Activated naive CD8-positive, alpha-beta T cell treated with anti-CD3 and anti-CD28 coated beads, Interleukin-2, amount 10 ng/mL, durations not matched to agents 7 days and 5 days (primary cell): ENCODE measurements around the gene FOXL3. TPM values are rescaled to one million over a fixed set of nuclear protein-coding genes. Genes with fewer than 3 reads are reported as not detected.

ENCODE experiments used
- ATAC-seq: fragments of 150-1000 bp; cut with Tn5 transposase; one replicate; pipeline ENCODE4 v1.10.0; 2021; ENCODE audit warnings: low read depth, moderate library complexity
- POLR2A ChIA-PET: fragments of 350-600 bp; sonication (Branson Sonifier 250); formaldehyde crosslinking; loops from one replicate; lab custom pipeline; 2021; ENCODE audit warnings: antibody characterized with exemption; lab: Charles Lee
- DNase-seq: peaks from one replicate; pipeline ENCODE4 v3.0.0; 2021
- H3K27ac Mint-ChIP-seq: one replicate; pipeline ENCODE4 v1.8.0; 2022; ENCODE audit warnings: mild to moderate bottlenecking, mixed read lengths
- H3K27me3 Mint-ChIP-seq: one replicate; pipeline ENCODE4 v1.8.0; 2022; ENCODE audit warnings: mild to moderate bottlenecking, moderate library complexity, mixed read lengths
- H3K36me3 Mint-ChIP-seq: one replicate; pipeline ENCODE4 v1.8.0; 2021; ENCODE audit warnings: mild to moderate bottlenecking, mixed read lengths
- H3K4me1 Mint-ChIP-seq: one replicate; pipeline ENCODE4 v1.8.0; 2021; ENCODE audit warnings: mixed read lengths
- H3K4me3 Mint-ChIP-seq: one replicate; pipeline ENCODE4 v1.8.0; 2022; ENCODE audit warnings: mild to moderate bottlenecking, moderate library complexity, mixed read lengths
- H3K9me3 Mint-ChIP-seq: one replicate; pipeline ENCODE4 v1.8.0; 2021; ENCODE audit warnings: mixed read lengths
- total RNA-seq, 2 experiments: library from RNA; stranded (reverse); gene quantifications; one replicate each; pipeline ENCODE4 v1.2.3, GENCODE V29; 2021

The FOXL3 gene
- total RNA-seq, 2 experiments from 2014 or later: not detected

DNA sequence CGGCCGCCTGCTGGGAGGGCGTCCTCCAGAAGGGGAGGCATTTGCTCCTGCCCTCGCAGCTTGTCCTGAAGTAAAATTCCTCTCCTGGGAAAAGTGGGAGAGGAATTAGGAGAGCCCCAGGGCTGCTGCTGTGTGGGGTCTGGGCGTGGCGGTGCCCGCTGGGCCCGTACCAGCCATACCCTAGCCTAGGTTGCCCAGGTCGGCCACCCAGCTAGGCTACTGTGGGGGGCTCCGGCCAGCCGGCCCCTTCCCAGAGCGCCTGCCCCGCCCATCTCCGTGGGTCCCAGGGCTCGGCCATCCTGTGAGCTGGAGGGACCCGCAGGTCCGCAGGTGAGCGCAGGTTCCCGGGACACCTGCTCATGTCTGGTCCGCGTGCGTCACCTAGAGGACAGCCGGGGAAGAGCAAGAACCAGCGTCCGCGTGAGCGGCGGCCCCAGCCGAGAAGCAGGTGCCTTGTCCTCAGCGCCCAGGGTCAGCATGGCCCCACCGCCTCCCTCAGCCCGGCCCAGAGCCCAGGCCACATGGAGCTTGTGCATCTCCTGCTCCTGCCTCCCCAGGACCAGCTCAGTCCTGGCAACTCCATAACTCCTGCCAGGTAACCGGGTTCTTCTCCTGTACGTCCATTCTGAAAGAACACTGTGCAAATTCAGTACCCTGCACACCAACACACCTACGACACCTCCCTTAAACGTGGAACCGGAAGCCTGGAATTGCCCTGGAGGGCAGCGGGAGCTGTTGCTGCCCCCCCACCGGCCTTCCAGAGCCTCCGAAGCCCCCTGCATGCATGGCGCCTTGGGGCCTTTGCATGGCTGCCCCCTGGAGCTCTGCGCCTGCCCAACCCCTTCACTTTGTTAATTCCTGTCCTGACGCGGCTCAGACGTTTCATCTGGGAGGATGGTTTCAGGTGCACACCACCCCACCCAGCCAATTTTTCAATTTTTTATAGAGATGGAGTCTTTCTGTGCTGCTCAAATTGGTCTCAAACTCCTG is 22.8 kb upstream of the FOXL3 start:
- peak; percentile 25 for DNase-seq
- ATAC-seq: no peak
- POLR2A ChIA-PET: no interaction called here
- H3K9me3 Mint-ChIP-seq: peaks cover 5% of the 10 kb centered on the region
- H3K27ac Mint-ChIP-seq: no peak overlapping the region
- no peaks in the 10 kb centered on the region for H3K27me3 Mint-ChIP-seq
- no peaks in the 10 kb centered on the region for H3K4me1 Mint-ChIP-seq
- H3K36me3 Mint-ChIP-seq: no peaks in the 10 kb centered on the region
- no peak overlapping the region for H3K4me3 Mint-ChIP-seq

DNA sequence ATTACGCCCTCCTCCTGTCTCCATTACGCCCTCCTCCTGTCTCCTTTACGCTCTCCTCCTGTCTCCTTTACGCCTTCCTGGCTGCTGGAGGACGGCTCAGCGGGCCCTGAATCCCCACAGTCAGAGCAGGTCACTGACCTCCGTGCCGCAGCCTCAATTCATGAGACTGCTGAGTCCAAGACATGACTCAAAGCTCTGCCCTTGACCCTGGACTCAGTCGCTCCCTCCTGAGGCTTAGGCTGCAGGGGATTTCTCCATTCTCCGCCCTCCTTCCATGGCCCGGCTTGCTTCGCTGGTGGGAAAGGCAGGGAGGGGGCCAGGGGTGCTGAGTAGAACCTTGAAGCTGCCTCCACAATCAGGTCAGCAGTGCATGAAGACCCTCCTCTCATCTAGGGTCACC is 21.0 kb upstream of the FOXL3 start:
- no peaks in the 10 kb centered on the region for H3K36me3 Mint-ChIP-seq
- H3K4me1 Mint-ChIP-seq: no peaks in the 10 kb centered on the region
- H3K27ac Mint-ChIP-seq: no peak overlapping the region
- peaks cover 7% of the 10 kb centered on the region for H3K9me3 Mint-ChIP-seq
- H3K27me3 Mint-ChIP-seq: no peaks in the 10 kb centered on the region
- DNase-seq (no peak), ATAC-seq (no peak)
- POLR2A ChIA-PET: no interaction called here
- no peak overlapping the region for H3K4me3 Mint-ChIP-seq

DNA sequence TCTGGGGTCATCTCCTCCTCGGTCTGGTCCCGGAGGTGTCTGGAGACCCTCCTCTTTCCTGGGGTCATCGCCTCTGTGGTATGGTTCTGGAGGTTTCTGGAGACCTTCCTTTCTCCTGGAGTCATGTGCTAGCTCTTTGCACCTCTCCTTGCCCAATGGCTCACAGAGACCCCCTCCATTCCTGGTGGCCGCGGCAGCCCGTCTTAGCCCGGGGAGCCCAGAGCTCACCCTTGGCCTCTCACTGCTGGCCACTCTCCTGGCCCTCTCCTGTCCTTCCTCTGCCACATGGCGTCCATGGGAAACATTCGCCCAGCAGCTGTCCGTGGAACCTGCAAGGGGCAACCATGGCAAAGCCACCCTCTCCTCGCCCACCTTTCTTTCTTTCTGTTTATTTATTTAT is 20.2 kb upstream of the FOXL3 start:
- Mint-ChIP-seq H3K9me3 (peaks cover 14% of the 10 kb centered on the region), H3K27ac (no peak overlapping the region), H3K36me3 (peaks cover 3% of the 10 kb centered on the region), H3K4me1 (no peaks in the 10 kb centered on the region), H3K27me3 (peaks cover 4% of the 10 kb centered on the region), H3K4me3 (no peak overlapping the region)
- POLR2A ChIA-PET: no interaction called here
- no peak for DNase-seq
- ATAC-seq: no peak

DNA sequence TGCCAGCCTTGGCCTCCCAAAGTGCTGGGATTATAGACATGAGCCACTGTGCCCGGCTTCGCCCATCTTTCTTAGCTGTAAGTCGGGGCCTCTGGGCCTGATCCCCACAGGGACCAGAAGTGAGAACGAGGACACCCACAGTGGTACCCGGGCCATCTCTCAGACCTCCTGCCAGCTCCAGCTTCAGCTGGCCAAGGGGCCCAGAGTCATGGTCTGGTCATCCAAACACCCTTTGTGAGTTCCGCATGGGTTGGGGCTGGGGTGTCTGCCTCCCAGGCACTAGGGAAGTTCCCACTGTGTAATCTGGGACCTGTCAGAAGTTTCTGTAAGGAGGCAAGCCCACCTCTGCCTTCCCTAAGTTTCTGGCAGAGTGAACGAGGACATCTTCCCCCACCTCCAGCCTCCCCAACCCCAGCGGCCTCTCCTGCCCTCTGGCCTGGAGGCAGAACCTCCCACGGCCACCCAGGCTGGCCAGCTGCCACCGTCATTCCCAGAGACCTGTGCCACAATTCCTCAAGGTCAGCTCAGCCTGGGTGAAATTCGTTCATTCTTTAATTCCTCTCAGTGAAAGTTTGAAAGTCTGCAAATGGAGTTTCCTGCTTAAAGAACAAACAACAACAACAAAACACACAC is 19.5 kb upstream of the FOXL3 start:
- no peaks in the 10 kb centered on the region for H3K4me1 Mint-ChIP-seq
- peaks cover 15% of the 10 kb centered on the region for H3K9me3 Mint-ChIP-seq
- DNase-seq: no peak
- H3K27ac Mint-ChIP-seq: no peak overlapping the region
- no peak for ATAC-seq
- H3K27me3 Mint-ChIP-seq: peaks cover 6% of the 10 kb centered on the region
- POLR2A ChIA-PET: no interaction called here
- H3K36me3 Mint-ChIP-seq: peaks cover 3% of the 10 kb centered on the region
- no peak overlapping the region for H3K4me3 Mint-ChIP-seq

DNA sequence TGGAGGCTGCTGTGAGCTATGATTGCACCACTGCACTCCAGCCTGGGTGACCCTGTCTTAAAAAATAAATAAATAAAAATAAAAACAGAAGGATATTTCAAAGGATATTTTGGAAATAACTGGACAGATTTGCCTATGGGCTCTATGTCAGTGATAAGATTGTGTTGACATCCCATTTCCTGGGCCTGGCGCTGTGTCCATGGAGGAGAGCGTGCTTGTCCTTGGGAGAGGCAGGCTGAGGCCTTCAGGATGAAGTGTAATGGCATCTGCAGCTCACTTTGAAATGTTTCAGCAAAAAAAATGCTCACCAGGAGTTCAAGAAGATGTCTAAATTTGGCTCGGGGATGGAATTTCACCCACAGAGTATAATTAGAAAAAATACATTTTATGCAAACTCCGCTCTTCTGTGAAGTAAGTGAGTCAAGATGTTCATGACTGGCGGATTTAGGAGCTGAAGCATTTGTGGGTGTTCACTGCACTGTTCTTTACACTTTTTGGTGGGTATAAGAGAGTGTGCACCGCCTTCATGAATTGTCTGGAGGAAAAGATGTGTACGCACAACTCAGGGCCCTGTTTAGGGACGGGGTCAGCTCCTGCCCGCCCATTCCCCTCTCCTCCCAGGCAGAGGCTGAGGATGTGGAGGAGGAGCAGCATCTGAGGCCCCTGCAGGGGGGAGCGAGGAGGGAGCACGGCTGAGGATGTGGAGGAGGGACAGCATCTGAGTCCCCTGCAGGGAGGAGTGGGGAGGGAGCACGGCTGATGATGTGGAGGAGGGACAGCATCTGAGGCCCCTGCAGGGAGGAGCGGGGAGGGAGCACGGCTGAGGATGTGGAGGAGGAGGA is 18.5 kb upstream of the FOXL3 start:
- peaks cover 17% of the 10 kb centered on the region for H3K9me3 Mint-ChIP-seq
- H3K4me1 Mint-ChIP-seq: no peaks in the 10 kb centered on the region
- H3K27ac Mint-ChIP-seq: no peak overlapping the region
- DNase-seq (no peak), ATAC-seq (no peak)
- POLR2A ChIA-PET: no interaction called here
- H3K4me3 Mint-ChIP-seq: no peak overlapping the region
- peaks cover 6% of the 10 kb centered on the region for H3K27me3 Mint-ChIP-seq
- H3K36me3 Mint-ChIP-seq: peaks cover 3% of the 10 kb centered on the region

DNA sequence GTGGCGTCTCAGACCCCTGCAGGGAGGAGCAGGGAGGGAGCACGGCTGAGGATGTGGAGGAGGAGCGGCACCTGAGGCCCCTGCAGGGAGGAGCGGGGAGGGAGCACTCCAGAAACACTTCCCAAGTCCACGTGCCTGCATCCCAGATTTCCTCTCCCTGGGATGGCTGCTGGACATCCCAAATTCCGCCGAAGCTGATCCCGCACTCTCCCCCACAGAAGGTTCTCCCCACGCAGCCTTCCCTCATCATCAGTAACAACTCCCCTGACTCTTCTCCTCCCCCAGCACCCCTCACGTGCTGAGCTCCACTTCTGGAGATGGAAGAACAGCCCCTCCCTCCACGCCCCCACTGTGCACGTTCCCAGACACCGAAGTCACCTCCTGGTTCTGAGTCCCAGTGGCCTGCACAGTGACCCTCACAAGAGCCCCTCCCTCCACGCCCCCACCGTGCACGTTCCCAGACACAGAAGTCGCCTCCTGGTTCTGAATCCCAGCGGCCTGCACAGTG is 17.8 kb upstream of the FOXL3 start:
- no peak overlapping the region for H3K27ac Mint-ChIP-seq
- ATAC-seq: no peak

DNA sequence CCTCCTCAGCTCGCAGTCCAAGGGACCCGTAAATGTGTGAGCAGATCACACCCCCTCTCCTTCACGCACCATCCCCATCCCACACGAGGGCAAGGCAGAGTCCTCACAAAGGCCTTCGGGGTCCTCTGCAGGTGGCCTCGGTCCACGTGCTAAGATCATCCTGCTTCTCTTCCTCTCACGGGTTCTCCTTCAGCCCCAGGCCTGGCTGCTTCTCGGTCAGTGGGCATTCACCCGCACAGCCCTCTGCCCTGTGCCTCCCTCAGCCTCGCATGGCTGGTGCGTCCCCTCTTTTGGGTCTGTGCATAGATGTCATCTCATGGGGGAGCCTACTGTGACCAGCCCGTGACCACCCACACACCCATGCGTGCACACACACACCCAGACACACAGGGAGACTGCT is 17.3 kb upstream of the FOXL3 start:
- DNase-seq: no peak
- no peaks in the 10 kb centered on the region for H3K4me1 Mint-ChIP-seq
- no peak for ATAC-seq
- POLR2A ChIA-PET: no interaction called here
- H3K27me3 Mint-ChIP-seq: peaks cover 6% of the 10 kb centered on the region
- no peak overlapping the region for H3K4me3 Mint-ChIP-seq
- peaks cover 3% of the 10 kb centered on the region for H3K36me3 Mint-ChIP-seq
- H3K27ac Mint-ChIP-seq: no peak overlapping the region
- peaks cover 21% of the 10 kb centered on the region for H3K9me3 Mint-ChIP-seq

More for the DNA sequence above, 17.8 kb upstream of the FOXL3 start:
- H3K36me3 Mint-ChIP-seq: peaks cover 3% of the 10 kb centered on the region
- peaks cover 18% of the 10 kb centered on the region for H3K9me3 Mint-ChIP-seq
- H3K4me3 Mint-ChIP-seq: no peak overlapping the region
- DNase-seq: no peak
- POLR2A ChIA-PET: no interaction called here
- H3K4me1 Mint-ChIP-seq: no peaks in the 10 kb centered on the region
- peaks cover 6% of the 10 kb centered on the region for H3K27me3 Mint-ChIP-seq

DNA sequence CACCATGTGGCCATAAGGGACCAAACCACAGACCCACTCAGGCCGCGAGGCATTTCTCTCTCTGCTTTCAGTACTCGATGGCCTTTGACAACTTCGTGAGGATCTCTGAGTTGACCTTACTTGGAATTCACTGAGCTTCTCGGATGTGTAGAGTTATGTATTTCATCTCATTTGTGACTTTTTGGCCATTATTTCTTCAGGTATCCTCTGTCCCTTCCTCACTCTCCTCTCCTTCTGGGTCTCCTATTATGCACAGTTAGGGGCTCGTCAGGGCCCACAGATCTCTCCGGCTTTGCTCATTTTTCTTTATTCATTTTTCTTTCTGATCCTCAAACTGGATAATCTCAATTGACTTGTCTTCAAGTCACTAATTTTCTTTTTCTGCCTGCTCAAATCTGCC is 16.6 kb upstream of the FOXL3 start:
- peaks cover 21% of the 10 kb centered on the region for H3K9me3 Mint-ChIP-seq
- no peak overlapping the region for H3K27ac Mint-ChIP-seq
- DNase-seq (no peak), ATAC-seq (no peak)
- H3K36me3 Mint-ChIP-seq: peaks cover 3% of the 10 kb centered on the region
- H3K27me3 Mint-ChIP-seq: peaks cover 6% of the 10 kb centered on the region
- no peak overlapping the region for H3K4me3 Mint-ChIP-seq
- POLR2A ChIA-PET: no interaction called here
- no peaks in the 10 kb centered on the region for H3K4me1 Mint-ChIP-seq

DNA sequence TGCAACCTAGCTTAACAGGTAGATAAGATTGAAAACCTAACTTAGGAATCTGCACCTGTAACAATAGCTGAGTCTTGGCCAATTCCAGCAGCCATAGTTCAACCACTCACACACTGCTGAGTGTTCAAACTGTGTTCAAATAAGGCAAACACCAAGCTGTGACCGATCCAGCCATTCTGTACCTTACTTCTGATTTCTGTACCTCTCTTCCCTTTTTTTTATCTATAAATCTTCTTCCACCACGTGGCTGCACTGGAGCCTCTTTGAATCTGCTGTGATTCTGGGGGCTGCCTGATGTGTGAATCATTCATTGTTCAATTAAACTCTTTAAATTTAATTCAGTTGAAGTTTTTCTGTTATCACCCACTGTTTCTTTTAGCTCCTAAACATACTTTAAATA is 15.7 kb upstream of the FOXL3 start:
- DNase-seq (no peak), ATAC-seq (no peak)
- H3K27me3 Mint-ChIP-seq: peaks cover 6% of the 10 kb centered on the region
- H3K4me3 Mint-ChIP-seq: no peak overlapping the region
- H3K36me3 Mint-ChIP-seq: peaks cover 3% of the 10 kb centered on the region
- POLR2A ChIA-PET: no interaction called here
- H3K4me1 Mint-ChIP-seq: no peaks in the 10 kb centered on the region
- no peak overlapping the region for H3K27ac Mint-ChIP-seq
- H3K9me3 Mint-ChIP-seq: peaks cover 21% of the 10 kb centered on the region

DNA sequence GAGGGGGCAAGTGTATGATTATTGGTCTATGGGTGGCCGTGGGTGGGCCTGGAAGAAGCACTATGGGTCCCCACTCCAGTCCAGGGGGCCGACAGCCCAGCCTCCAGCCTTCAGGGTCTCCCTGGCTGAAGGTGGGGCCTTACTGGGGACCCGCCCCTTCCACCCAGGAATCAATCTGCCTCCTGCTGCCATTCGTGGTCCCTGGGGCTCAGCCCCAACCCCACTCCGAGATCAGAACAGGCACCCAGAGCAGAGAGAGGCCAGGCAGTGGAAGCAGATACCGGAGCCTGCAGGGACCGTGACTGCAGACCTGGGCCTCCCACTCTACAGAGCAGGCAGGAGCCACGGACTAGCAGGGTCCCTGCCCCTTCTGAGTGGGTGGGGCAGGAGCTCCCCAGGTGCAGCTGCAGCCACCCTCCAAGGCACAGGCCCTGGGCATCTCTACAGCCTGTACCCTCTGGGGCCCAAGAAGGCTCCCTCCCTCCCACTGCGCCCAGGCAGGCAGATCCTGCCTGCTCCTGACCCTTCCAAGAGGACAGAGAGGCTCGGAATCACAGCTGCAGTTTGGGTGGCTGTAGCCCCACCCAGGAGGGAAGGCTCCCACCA is 13.6 kb upstream of the FOXL3 start:
- Mint-ChIP-seq H3K9me3 (peaks cover 21% of the 10 kb centered on the region), H3K27me3 (peaks cover 6% of the 10 kb centered on the region), H3K36me3 (peaks cover 3% of the 10 kb centered on the region), H3K4me3 (no peak overlapping the region), H3K4me1 (no peaks in the 10 kb centered on the region), H3K27ac (no peak overlapping the region)
- ATAC-seq (no peak), DNase-seq (no peak)
- POLR2A ChIA-PET: no interaction called here

DNA sequence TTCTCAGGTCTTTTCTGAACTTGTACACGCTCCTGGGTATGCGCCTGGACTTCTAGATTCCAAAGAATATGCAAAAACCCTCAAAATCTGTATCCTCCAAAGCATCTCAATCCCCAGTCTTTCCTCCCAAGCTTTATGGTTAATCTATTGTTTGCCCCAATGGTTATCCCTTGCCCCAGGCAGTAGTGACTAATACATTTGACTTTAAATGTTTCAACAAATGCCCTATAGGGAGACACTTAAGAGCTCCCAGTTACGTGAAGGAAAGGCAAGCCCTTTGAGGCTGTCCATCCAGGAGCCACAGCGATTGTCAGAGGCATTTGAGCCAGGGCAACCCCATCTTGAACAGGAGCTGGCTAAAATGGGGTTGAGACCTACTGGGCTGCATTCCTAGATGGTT is 12.7 kb upstream of the FOXL3 start:
- POLR2A ChIA-PET: no interaction called here
- ATAC-seq (no peak), DNase-seq (no peak)
- peaks cover 6% of the 10 kb centered on the region for H3K27me3 Mint-ChIP-seq
- H3K27ac Mint-ChIP-seq: no peak overlapping the region
- no peak overlapping the region for H3K4me3 Mint-ChIP-seq
- peaks cover 3% of the 10 kb centered on the region for H3K36me3 Mint-ChIP-seq
- peaks cover 21% of the 10 kb centered on the region for H3K9me3 Mint-ChIP-seq
- no peaks in the 10 kb centered on the region for H3K4me1 Mint-ChIP-seq

DNA sequence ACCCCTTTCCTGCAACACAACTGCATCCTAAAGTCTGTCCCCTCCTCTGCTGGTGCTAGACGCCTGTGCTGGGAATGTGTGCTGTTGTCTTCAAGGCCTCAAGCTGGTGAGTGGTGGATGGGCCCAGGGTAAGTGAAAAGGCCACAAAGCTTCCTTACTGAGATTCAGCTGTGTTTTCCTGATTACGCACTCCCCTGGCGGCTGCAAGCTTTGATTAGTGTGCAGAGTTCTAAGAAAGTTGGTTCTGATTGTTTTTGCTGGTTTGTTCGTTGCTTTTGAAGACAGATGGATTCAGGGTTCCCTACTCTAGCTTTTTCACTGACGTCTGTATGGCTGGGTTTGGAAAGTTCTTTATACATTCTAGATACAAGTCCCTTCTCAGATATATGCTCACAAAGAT is 11.9 kb upstream of the FOXL3 start:
- no peak overlapping the region for H3K27ac Mint-ChIP-seq
- H3K36me3 Mint-ChIP-seq: peaks cover 3% of the 10 kb centered on the region
- no peak for ATAC-seq
- no peaks in the 10 kb centered on the region for H3K4me1 Mint-ChIP-seq
- no peak overlapping the region for H3K4me3 Mint-ChIP-seq
- H3K9me3 Mint-ChIP-seq: peaks cover 17% of the 10 kb centered on the region
- POLR2A ChIA-PET: no interaction called here
- DNase-seq: no peak
- peaks cover 6% of the 10 kb centered on the region for H3K27me3 Mint-ChIP-seq

DNA sequence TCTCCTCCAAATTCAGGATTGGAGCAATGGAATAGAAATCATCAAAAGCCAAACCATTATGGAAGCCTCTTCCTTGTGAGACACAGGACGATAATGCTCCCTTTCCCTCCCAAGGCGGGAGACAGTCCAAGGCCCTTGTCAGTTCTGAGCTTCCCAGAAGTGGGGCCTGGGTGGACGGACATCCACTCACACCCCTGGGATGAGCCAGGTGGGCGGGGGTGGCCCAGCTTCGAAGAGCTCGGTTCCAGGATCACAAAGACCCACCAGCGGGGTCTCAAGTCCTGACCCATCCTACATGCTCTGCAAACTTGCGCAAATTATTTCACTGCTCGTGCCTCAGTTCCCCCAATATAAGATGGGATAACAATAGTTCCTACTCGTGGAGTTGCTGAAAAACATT is 10.1 kb upstream of the FOXL3 start:
- ATAC-seq: no peak
- H3K27ac Mint-ChIP-seq: no peak overlapping the region
- DNase-seq: no peak
- POLR2A ChIA-PET: no interaction called here
- H3K36me3 Mint-ChIP-seq: no peaks in the 10 kb centered on the region
- no peaks in the 10 kb centered on the region for H3K4me1 Mint-ChIP-seq
- peaks cover 7% of the 10 kb centered on the region for H3K9me3 Mint-ChIP-seq
- no peak overlapping the region for H3K4me3 Mint-ChIP-seq
- H3K27me3 Mint-ChIP-seq: peaks cover under 1% of the 10 kb centered on the region
